K562 (cell line): ENCODE results near the gene FARP1. TPM values are rescaled to one million over a fixed set of nuclear protein-coding genes. Genes with fewer than 3 reads are reported as not detected.

Source experiments
- ATAC-seq: fragments of 200-7000 bp; cut with Tn5 transposase; 3 replicates; pipeline ENCODE4 v1.9.1; 2020; ENCODE audit warnings: moderate library complexity
- BruUV-seq: library from RNA; stranded (reverse); fragments of 400-500 nt; replicated peaks from 2 replicates; lab custom pipeline; 2021; lab: Mats Ljungman, UMichigan
- CTCF ChIA-PET: fragments of 300-600 bp; formaldehyde crosslinking; extraction: SDS; loops from one replicate; lab custom pipeline; 2021; ENCODE audit warnings: low intra/inter-chr PET ratio; lab: Yijun Ruan, JAX
- POLR2A ChIA-PET: fragments of 300-600, 350-650 bp; sonication (Branson Sonifier 250); formaldehyde crosslinking; extraction: SDS; loops from one replicate; lab custom pipeline; 2021; ENCODE audit warnings: antibody characterized with exemption, inconsistent platforms; lab: Yijun Ruan, JAX
- DNase-seq, 4 experiments: peaks; one replicate each; pipeline versions ENCODE4 v3.0.0 to v3.0.0-alpha.2; 2011 to 2018; ENCODE audit warnings: low spot score in 3 of 4, mixed read lengths in 3 of 4; ENCODE audit errors: extremely low read depth in 1 of 4
- FAIRE-seq: peaks from 2 replicates; lab custom pipeline; 2011; peaks lifted over from hg19 to GRCh38; lab: Jason Lieb, UNC
- H2AFZ ChIP-seq: 2 replicates; pipeline ENCODE4 v1.6.0; 2011; ENCODE audit warnings: low read depth, low read length, control low read depth, inconsistent platforms
- H3K27ac ChIP-seq: fragments of 200-600 bp; 3 replicates; pipeline ENCODE4 v1.8.0; 2011; ENCODE audit warnings: low read depth, mild to moderate bottlenecking, control low read depth, inconsistent platforms, low read length, moderate library complexity, mixed read lengths; ENCODE audit errors: extremely low read depth
- H3K27me3 ChIP-seq, 2 experiments: fragments of 300-600 bp in 1 of 2; 2 replicates in 1 of 2; 3 replicates in 1 of 2; pipeline versions ENCODE4 v1.6.0 to v1.8.0; 2011; ENCODE audit warnings: inconsistent platforms in 2 of 2, low read length in 2 of 2, mild to moderate bottlenecking in 1 of 2, mixed read lengths in 1 of 2, moderate library complexity in 1 of 2; ENCODE audit not compliant: control insufficient read depth in 2 of 2, insufficient read depth in 2 of 2
- H3K36me3 ChIP-seq: fragments of 300-600 bp; 3 replicates; pipeline ENCODE4 v1.8.0; 2011; ENCODE audit warnings: mild to moderate bottlenecking, low read length, inconsistent platforms; ENCODE audit not compliant: control insufficient read depth, insufficient read depth
- H3K4me1 ChIP-seq, 2 experiments: fragments of 200-600 bp in 1 of 2; replicated peaks in 1 of 2; 2 replicates in 1 of 2; 3 replicates in 1 of 2; pipeline versions ENCODE4 v1.5.1 to v1.8.0; 2011; ENCODE audit warnings: inconsistent platforms in 2 of 2, low read length in 2 of 2, mild to moderate bottlenecking in 1 of 2, mixed read lengths in 1 of 2, moderate library complexity in 1 of 2; ENCODE audit not compliant: control insufficient read depth in 2 of 2, insufficient read depth in 2 of 2
- H3K4me2 ChIP-seq: 2 replicates; pipeline ENCODE4 v1.6.1; 2011; ENCODE audit warnings: low read length, control low read depth, inconsistent platforms, mixed read lengths; ENCODE audit not compliant: insufficient read depth
- H3K4me3 ChIP-seq: fragments of 200-600 bp; sonication (generic), shearing (Covaris generic); 2 replicates; pipeline ENCODE4 v1.5.1; 2016; ENCODE audit warnings: control low read depth, inconsistent platforms
- H3K79me2 ChIP-seq: fragments of 200-600 bp; 3 replicates; pipeline ENCODE4 v1.8.0; 2011; ENCODE audit warnings: low read length, inconsistent platforms; ENCODE audit not compliant: control insufficient read depth, insufficient read depth
- H3K9ac ChIP-seq, 2 experiments: 2 replicates each; pipeline versions ENCODE4 v1.6.0 to v1.6.1; 2011; ENCODE audit warnings: low read depth in 2 of 2, low read length in 2 of 2, control low read depth in 1 of 2, inconsistent platforms in 1 of 2, mild to moderate bottlenecking in 1 of 2, mixed read lengths in 1 of 2; ENCODE audit not compliant: insufficient read depth in 1 of 2
- H3K9me1 ChIP-seq: one replicate; pipeline ENCODE4 v1.6.0; 2011; ENCODE audit warnings: inconsistent platforms, mild to moderate bottlenecking, low read length, moderate library complexity; ENCODE audit not compliant: control insufficient read depth, insufficient read depth
- H3K9me3 ChIP-seq: replicated peaks from 2 replicates; pipeline ENCODE4 v1.5.1; 2011; ENCODE audit warnings: low read depth, low read length, inconsistent platforms; ENCODE audit not compliant: control insufficient read depth, insufficient read depth
- H4K20me1 ChIP-seq: replicated peaks from 2 replicates; pipeline ENCODE4 v1.6.1; 2011; ENCODE audit warnings: low read length, inconsistent platforms, mixed read lengths; ENCODE audit not compliant: control insufficient read depth, insufficient read depth
- ATF2 ChIP-seq: sonication (generic); formaldehyde crosslinking; IDR thresholded peaks from 2 replicates; pipeline ENCODE4 v1.8.1; 2022; ENCODE audit warnings: missing genetic modification reagents
- CBX8 ChIP-seq: fragments of 200-600 bp; sonication (generic); IDR thresholded peaks from 2 replicates; pipeline ENCODE4 v1.6.1; 2012; ENCODE audit warnings: borderline replicate concordance, mixed run types, low read depth, mild to moderate bottlenecking, moderate library complexity, mixed read lengths, low read length, control low read depth, inconsistent platforms; ENCODE audit not compliant: poor library complexity, severe bottlenecking; ENCODE audit errors: extremely low read depth
- CHCHD3 ChIP-seq: fragments of 250-450 bp; sonication (Bioruptor Pico); IDR thresholded peaks from 2 replicates; pipeline ENCODE4 v2.1.2; 2022; ENCODE audit warnings: mild to moderate bottlenecking
- GTF2E2 ChIP-seq: fragments of 200-800 bp; sonication (Bioruptor generic); IDR thresholded peaks from 2 replicates; pipeline ENCODE4 v1.6.1; 2016; ENCODE audit warnings: missing genetic modification characterization, missing compliant biosample characterization
- HNRNPLL ChIP-seq: fragments of 200-400 bp; formaldehyde crosslinking; IDR thresholded peaks from 2 replicates; pipeline ENCODE4 v1.6.1; 2017; ENCODE audit warnings: low read length, low read depth, mild to moderate bottlenecking; ENCODE audit not compliant: poor library complexity, severe bottlenecking
- KLF16 ChIP-seq: IDR thresholded peaks from 2 replicates; pipeline ENCODE4 v1.6.1; 2016; ENCODE audit warnings: antibody characterized with exemption
- RUNX1 ChIP-seq: sonication (generic); IDR thresholded peaks from 2 replicates; pipeline ENCODE4 v1.6.1; 2016; ENCODE audit warnings: antibody characterized with exemption, low read depth
- SMARCA5 ChIP-seq: fragments of 450-650 bp; IDR thresholded peaks from 2 replicates; pipeline ENCODE4 v1.6.1; 2016
- SOX6 ChIP-seq: fragments of 450-650 bp; IDR thresholded peaks from 2 replicates; pipeline ENCODE4 v1.6.1; 2014; ENCODE audit warnings: mild to moderate bottlenecking
- USF2 ChIP-seq: sonication (generic); formaldehyde crosslinking; IDR thresholded peaks from 2 replicates; pipeline ENCODE4 v1.5.0; 2020; ENCODE audit warnings: missing genetic modification reagents
- WGBS: fragments of 100-300 bp; shearing (Covaris generic); methylation state at CpG from one replicate; pipeline ENCODE4 v1.1.6; 2016; ENCODE audit warnings: low coverage, mixed read lengths; ENCODE audit not compliant: insufficient coverage; ENCODE audit errors: missing lambda C conversion rate; 5-methylcytosine and 5-hydroxymethylcytosine counted together
- in situ Hi-C: fragments of 300-500 bp; cut with MboI; formaldehyde crosslinking; loops from 4 replicates; pipeline ENCODE4 v1.15.0; 2018; ENCODE audit warnings: inconsistent platforms, mixed read lengths
- intact Hi-C: fragments of 100-400 bp; cut with micrococcal nuclease; formaldehyde crosslinking; loops from 2 replicates; pipeline ENCODE4 v1.14.2; 2022
- polyA plus RNA-seq, 8 experiments: library from polyadenylated mRNA; depleted of rRNA in 4 of 8; stranded (reverse) in 5 of 8; unstranded in 3 of 8; fragments of >200 nt; fragmentation: Nextera tagmentation in 2 of 8; fragmentation: Illumina TruSeq in 1 of 8; extraction: Ambion mirVana in 2 of 8; extraction: Trizol in 1 of 8; gene quantifications; 2 replicates each; pipeline versions ENCODE4 v1.2.1 to v1.2.3, GENCODE V29; 2011 to 2014; ENCODE audit warnings: inconsistent platforms in 1 of 8, missing spikeins in 1 of 8
- total RNA-seq, 7 experiments: library from RNA; depleted of rRNA in 6 of 7; stranded (reverse); fragments of >200 nt in 6 of 7; fragmentation: Illumina TruSeq in 2 of 7; extraction: Trizol in 2 of 7; gene quantifications; 2 replicates each; pipeline versions ENCODE4 v1.2.1 to v1.2.3, GENCODE V29; 2011 to 2021; ENCODE audit warnings: low replicate concordance in 1 of 7

Gene FARP1
- total and polyA plus RNA-seq, 9 of the 15 experiments (the other 6 are each of a cell fraction or from before 2014, with no cell fraction given): 0.03 to 0.29 (median 0.05) TPM; not detected in 3

DNA sequence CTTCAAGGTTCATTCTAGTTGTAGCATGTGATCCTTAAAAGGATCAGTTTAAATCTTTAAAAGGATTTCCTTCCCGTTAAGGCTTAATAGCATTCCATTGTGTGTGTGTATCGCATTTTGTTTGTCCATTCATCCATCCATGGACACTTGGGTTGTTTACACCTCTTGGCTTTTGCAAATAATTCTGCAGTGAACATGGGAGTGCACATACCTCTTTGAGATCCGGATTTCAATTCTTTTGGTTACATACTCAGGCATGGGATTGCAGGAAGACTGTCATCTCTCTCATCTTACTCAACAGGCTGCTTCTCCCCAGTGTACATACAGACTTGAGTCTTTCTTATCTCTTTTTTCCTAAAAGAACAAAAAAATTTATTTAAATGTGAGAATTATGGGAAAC, 32.9 kb downstream of the FARP1 start:
- CTCF ChIA-PET: no interaction called here
- in situ Hi-C loops: no loop called here

More for the DNA sequence above, 32.9 kb downstream of the FARP1 start:
- H3K4me3 ChIP-seq: no peak overlapping the region
- H3K9me3 ChIP-seq: no peaks in the 10 kb centered on the region
- H3K9me1 ChIP-seq: no peaks in the 10 kb centered on the region
- no peaks in the 10 kb centered on the region for H4K20me1 ChIP-seq
- FAIRE-seq: no peak
- WGBS: 0% methylated on average over 3 of the region's 3 CpGs
- H3K4me2 ChIP-seq: no peak overlapping the region
- no peak overlapping the region for H2AFZ ChIP-seq
- BruUV-seq: no TSS peak
- no peaks in the 10 kb centered on the region for H3K36me3 ChIP-seq
- TF ChIP-seq HNRNPLL (no peak), GTF2E2 (tag) (no peak), RUNX1 (no peak), CHCHD3 (CRISPR knock-in tag) (no peak), SOX6 (no peak), KLF16 (no peak), CBX8 (no peak), SMARCA5 (no peak), ATF2 (no peak), USF2 (CRISPR knock-in tag) (no peak)
- TF ChIP-seq, all 486 proteins: peak for 0
- no peak for DNase-seq
- Histone ChIP-seq H3K27me3 (peaks cover 11 to 32% of the 10 kb centered on the region in 2 experiments), H3K79me2 (no peaks in the 10 kb centered on the region), H3K4me1 (peaks cover 0 to 8% of the 10 kb centered on the region in 2 experiments; a peak in 2 of 5 replicates), H3K27ac (no peak overlapping the region), H3K9ac (no peak overlapping the region)
- intact Hi-C loops: no loop called here
- POLR2A ChIA-PET: no interaction called here
- ATAC-seq: no peak
